IPS DF 4.7 (cell line): ENCODE data around the gene SDC1.
"Not testable (repeated sequence)": the region's sequence is repeated elsewhere in the genome, so short reads cannot be mapped to it uniquely, and the experiment has no call there.

Source experiments
- DNase-seq: peaks from one replicate; pipeline ENCODE4 v3.0.0-alpha.2; 2013; ENCODE audit warnings: low spot score; ENCODE audit errors: extremely low read depth

SDC1 gene, protein sequence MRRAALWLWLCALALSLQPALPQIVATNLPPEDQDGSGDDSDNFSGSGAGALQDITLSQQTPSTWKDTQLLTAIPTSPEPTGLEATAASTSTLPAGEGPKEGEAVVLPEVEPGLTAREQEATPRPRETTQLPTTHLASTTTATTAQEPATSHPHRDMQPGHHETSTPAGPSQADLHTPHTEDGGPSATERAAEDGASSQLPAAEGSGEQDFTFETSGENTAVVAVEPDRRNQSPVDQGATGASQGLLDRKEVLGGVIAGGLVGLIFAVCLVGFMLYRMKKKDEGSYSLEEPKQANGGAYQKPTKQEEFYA

DNA sequence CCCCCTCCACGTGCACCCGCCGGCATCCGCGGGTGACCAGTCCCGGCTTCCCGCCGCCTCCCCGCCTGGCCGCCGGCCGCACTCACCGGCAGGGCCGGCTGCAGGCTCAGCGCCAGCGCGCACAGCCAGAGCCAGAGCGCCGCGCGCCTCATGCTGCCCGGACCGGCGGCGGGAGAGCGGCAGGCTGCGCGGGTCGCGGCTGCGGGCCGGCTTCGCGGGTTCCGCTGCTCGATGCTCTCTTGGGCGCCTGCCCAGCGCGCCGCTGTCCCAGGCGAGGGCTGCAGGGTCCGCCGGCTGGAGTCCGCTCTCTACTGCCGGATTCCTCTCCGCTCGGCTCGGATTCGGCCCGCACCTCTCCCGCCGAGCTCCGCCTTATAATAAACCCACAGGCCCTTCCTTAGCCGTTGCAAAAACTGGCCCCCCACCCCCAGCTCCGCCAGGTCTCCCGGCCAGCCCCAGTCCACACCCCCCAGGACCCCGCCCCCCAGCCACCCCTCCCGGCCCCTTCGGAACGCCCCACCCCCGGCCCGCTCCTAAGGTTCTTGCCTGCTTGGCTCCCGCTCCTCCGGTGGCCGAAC lies at the start of gene SDC1:
SDC1 (minus strand) TSS at position 415 of the 578 bp plus-strand sequence; CDS start at position 152, 263 bp downstream.
- no peak for DNase-seq

DNA sequence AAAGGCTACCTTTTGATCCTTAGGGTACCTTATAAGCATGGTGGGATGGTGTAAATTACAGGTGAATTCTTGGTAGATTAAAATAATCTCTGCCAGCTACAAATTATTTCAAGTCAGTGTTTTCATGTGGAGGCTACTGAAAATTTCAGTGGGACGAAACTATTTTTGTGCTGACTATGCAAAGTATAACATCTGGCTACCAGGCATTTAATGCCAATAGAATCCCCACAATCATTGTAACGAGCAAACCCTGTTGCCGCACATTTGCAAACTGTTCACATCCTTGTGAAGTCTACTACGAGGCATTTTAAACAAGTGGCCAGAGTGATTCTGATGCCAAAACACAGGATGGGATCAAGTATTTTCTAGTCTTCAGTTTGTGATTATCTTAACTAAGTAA lies 48.1 kb upstream of the SDC1 start:
- no peak for DNase-seq

DNA sequence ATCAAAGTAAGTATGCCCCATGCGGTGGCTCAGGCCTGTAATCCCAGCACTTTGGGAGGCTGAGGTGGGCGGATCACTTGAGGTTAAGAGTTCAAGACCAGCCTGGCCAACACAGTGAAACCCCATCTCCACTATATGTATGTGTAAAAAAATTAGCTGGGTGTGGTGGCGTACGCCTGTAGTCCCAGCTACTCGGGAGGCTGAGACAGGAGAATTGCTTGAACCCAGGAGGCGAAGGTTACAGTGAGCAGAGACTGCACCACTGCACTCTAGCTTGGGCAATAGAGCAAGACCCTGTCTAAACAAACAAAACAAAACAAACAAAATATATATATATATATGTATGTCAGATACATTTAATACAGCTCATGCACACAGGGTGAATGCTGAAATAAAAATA lies 43.4 kb upstream of the SDC1 start:
- not testable (repeated sequence) for DNase-seq

DNA sequence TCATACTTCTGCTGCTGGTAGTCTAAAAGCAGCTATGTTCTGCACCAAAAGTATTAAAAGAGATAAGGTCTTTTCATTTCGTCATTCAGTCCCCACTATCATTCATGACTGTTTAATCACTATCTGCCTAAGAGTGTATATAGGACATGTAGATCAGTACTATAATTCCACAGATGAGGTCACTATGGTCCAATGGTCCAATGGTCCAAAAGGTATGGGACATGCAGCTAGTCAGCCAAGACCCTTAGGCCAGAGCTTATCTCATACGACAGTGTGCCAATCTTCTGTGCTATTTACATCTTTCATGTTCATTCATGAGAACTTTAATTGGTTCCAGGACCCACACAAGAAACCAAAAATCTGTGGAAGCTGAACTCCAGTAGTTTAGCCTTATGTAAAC lies 42.6 kb upstream of the SDC1 start:
- no peak for DNase-seq

DNA sequence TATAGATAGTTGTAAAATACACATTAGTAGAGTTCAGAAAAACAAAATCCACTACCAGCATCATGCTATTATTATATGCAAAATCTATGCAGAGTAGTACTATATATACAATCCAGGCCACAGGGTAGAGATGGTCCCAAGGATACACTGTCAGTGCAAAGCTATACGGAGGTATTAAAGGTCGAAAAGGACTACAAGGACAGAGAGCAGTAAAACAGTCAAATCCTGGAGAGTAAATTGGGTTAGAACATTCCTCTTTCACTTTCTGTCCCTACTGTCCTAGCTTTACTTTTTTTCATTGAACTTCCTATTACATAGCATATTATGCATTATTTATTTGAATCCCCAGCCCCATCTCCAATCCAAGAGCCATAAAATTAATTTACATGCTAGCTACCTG lies 39.7 kb upstream of the SDC1 start:
- DNase-seq: no peak

DNA sequence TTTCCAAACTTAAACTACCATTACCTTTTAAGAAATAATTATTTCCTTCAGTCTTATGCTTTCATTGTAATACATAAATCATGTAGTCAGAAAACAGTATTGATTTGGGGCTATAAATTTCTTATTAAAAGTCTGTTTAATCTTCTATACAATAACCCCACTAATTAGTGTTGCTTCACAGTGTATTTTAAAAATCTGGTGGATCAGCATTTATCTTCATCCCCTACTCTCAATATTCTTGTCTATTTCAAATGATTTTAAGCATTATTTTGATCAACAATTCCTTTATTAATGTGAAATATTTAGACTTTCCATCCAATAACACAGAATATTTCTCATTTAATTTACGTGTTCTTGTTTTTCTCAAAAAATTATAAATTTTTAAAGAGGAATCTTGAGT lies 32.5 kb upstream of the SDC1 start:
- DNase-seq: no peak

DNA sequence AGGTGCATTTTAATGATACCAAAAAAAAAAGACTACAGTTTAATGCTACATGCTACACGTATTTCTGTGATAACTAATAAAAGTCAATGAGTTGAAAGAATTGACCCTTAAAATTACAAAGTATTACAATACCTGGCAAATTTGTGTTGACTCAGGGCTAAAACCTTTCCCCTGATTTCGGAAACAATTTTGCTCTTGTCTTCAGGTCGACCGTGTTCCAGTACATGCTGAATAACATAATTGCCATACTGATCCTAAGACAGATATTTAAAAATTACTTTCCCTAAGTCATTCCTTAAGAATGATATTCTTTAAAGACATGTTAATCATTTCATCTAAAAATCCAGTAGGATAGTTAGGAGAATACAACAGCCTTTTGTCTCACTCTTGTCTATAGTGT lies 29.8 kb upstream of the SDC1 start:
- DNase-seq: no peak

DNA sequence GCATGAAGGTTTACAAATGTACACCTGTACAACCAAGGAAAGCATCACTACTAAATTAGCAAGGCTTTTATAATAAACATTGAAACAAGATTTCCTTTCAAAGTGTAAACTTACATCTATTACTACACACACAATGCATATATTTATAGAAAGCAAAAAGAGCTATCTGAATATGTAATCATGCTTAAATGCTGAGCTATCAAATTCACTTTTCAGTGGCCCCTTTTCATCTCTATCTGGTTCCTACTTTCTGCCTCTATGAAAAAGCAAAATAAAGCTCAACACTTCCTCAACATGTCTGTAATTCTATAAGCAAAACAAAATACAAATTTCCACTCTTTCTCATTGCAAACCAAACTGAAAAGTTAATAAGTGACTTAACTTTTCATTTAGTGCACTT lies 25.5 kb upstream of the SDC1 start:
- DNase-seq: no peak

DNA sequence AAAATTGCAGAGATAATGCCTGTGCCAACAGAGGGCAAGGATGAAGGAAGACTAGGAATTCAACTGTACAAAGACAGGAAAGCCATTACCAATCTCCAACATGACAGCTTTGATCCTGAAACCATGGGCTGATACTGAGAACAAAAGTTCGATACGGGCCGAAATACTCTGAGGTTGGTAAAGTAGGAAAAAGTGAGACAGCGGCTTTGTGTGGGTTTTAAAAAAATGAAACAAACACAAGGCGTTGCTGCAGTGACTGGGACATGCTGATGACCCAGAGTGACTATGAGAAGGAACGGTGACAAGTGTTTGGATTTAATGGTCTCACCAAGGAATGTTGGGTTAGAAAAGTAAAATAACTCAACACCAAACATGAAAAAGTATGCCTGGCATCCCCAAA lies 24.2 kb upstream of the SDC1 start:
- no peak for DNase-seq

DNA sequence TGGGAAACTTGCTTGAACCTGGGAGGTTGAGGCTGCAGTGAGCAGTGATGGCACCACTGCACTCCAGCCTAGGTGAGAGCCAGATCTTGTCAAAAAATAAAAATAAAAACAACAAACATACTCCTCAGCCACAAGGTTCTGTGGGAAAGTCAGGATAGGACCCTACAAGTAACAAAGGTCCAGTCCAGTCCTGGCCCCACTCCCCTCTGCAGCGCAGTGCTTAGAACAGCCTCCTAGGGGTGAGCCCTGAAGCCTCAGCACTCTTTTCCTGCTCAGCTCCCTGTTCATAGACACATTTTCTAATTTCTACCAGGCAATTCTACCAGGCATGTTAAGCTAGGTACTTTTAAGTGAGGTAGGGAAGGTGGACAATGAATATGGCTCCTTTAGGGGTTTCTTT lies 22.2 kb upstream of the SDC1 start:
- no peak for DNase-seq

DNA sequence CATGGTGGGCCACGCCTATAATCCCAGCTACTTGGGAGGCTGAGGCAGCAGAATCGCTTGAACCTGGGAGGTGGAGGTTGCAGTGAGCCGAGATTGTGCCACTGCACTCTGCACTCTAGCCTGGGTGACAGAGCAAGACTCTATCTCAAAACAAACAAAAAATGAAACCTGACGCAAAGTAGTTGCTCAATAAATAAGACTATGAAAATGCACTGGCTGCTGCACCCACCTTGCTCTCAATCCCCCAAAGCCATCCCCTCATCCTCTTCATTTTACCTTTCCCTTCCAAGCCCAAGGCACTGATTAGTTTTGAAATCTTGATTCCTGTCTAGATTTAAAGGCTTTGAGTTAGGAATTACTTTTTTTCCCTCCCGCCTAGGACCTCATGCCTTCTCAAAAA lies 18.7 kb upstream of the SDC1 start:
- not testable (repeated sequence) for DNase-seq

DNA sequence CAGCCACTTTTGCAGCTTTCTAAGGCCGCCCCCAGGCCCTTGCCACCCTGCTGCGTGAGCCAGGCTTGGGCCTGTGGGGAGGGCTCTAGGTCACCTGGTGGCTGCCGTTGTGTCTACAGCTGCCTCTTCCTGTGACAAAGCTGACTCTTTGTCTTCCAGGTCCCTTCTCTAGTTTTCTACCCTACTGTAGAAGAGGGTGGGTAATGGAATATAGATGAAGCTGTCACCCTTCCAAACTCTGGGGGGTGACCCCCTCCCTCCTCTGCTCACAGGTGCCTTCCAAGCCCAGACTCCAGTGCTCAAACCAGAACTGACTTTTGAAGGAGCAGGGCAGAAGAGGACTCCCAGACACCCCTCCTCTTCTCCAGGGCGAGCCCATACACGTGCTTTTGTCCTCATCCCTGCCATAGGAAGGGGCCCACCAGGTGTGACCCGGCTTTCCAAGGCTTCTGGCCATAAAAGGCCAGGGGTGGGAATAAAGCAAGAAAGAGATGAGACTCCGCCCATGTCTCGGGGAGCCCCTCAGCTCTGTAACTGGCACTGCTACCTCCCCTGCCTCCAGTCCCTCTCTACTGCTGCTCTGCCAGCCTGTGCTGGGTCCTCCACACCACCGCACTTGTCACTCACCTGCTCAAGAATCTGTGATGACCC lies 17.9 kb upstream of the SDC1 start:
- DNase-seq: no peak

DNA sequence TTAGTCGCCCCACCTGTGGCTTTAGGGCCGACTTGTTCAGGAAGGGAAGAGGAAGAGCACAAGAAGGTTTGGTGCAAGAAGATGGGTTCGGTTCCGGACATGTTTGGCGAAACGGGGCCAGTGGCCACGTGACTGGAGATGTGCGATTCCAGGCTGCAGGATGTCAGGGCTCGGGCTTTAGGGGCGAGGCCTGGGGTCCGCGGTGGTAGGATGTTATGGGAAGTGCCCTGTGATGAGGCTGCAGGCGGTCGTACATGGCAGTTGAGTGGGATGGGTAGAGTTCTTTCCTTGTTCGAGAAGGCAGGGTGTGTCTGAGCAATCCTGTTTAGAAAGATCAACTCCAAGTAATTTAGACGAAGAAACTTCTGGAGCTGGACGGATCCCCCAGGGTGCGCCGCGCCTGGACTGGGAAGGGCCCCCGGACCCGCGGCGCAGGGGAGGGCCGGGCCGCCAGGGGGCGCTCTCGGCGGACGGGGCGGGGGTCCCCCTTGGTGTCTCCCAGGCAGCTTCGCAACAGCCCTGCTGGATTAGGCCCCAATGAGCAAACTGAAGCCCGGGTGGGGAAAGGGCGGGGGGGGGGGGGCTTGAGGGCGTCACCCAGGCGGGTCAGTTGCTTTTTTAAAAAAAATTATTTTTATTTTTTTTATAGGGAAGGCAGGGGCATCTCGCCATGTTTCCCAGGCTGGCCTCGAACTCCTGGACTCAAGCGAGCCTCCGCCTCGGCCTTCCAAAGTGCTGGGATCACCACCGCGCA lies 17.2 kb upstream of the SDC1 start:
- no peak for DNase-seq

DNA sequence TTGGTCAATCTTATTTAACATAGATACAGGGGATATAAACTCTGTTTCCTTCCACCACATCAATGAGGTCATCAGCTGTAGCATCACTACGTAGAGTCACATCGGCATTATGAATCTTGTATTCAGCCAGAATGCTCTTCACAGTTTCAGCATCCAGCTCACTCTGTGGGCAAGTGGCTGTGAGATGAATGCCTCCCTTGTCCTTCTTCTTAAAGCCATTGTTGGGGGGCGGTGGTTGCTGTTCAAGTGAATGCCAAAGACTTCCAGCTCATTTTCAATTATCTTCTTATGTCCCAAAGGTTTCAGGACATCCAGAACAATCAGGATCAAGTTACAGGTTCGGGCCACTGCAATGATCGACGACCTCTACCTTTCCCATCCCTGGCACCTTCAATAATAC lies 15.4 kb upstream of the SDC1 start:
- DNase-seq: not testable (repeated sequence)

DNA sequence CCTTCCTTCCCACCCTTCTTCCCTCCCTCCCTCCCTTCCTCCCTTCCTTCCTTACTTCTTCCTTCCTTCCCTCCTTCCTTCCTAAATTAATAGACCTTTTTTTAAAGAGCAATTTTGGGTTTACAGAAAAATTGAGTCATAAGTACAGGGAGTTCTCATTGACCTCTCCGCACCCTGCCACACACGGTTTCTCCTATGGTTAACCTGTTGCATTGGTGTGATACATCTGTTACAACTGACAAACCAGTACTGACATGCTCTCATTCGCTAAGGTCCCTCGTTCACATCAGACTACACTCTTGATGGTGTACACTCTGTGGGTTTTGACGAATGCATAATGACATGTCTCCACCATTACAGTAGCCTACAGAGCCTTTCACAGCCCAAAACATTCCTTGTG lies 11.6 kb upstream of the SDC1 start:
- no peak for DNase-seq

DNA sequence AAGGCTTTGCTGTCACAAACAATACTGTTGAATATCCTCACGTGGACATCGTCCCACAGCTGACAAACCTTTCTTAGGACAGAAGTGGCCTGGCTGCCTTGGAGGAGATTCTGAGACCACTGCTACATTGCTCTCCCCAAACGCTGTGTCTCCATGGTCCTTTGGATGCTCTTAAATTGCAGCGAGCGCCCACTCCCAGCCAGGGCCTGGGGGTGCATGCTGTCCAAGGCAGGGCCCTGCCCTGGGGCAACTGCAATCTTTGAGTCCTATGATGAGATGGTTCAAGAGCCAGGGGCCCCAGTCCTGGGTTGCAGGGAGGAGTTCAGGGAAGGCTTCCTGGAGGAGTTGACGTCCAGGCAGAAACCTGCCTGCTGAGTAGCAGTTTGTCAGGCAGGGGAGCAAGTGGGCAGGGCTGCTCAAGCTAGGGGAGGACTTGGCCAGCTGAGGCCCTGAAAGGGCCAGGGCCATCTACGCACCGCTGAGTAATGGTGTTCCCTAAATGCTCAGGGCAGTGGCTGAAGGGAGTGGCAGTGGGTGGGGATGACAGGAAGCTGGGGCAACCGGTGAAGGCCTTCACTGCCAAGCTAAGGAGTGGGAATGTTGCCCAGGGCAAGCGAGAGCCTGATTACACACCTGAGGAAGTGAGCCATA lies 10.8 kb upstream of the SDC1 start:
- DNase-seq: no peak

DNA sequence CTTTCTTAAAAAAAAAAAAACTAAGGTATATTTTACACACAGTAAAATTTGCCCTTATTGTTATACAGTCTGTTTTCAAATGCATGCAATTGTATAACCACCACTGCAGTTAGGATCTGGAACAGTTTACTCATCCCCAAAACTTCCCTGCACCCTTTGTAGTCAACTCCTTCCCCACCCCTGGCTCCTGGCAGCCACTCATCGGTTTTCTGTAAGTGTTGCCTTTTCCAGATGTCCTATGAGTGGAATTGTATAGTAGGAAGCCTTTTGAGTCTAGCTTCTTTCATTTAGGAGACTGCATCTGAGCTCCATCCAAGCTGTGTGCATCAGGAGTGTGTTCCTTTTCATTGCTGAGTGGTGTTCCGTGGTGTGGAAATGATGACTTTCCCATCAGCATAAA lies 9.7 kb upstream of the SDC1 start:
- DNase-seq: not testable (repeated sequence)

DNA sequence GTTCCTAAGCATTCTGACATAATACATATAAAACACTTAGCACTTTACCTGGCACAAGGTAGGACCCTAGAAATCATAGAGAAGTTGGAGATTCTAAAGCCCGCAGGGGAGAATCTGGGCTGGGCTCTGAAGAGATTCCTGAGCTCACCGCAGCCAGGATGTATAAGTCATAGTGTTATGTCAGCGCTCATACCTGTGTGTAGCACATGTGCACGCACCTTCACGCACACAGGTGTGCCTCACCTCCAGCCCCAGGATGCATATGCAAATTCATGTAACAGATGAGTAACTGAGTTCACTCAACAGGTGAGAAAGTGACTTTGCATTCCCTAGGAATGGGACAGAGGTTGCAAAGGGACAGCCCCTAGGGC lies 7.9 kb upstream of the SDC1 start:
- no peak for DNase-seq

DNA sequence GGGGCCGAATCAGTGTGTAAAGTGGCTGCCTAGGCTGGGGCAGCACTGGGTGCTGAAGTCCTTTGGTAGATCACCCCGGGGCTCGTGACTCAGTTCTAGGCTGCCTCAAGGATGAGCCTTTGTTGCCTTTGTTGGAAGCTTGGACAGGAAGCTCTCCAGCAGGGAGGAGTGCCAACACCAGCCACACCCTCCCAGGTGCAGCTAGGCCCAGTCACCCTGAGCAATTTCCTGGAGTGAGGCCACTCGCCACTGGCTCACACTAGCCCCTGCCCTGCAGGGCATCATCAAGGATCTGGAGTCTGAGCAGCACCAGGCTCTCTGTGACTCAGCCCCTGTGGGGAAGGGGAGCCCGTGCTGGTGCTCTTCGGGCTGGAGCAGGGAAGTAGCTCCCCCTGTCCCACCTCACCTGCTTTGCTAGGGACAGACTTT lies 6.7 kb upstream of the SDC1 start:
- no peak for DNase-seq

DNA sequence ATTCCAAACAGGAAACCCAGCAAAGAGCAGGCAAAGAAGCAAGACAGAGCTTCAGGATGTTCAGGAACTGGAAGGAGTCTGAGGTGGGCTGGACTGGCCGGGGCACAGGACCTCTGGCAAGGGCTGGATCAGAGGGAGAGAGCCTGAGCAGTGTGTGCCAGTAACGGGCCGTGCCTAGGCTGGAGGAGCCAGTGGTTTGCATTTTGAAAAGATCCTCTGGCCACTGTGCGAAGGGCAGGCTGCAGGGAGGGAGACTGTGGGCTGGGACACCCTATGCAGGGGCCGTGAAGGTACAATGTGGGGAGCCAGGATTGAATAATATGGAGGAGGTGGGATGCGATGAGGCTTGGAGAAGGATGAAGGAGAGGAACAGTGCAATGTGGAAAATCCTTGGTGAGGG lies 6.2 kb upstream of the SDC1 start:
- no peak for DNase-seq

DNA sequence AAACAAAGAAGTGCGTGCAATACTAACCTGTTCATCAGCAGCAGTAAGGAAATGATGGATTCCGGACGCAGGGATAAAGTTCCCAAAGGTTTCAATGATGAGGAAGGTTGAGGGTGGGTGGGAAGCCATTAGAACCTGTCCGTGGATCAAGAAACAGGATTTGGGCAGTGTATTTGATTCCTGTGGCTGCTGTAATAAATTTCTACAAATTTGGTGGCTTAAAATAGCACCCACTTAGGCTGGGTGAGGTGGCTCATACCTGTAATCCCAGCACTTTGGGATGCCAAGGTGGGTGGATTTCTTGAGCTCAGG lies 5.1 kb upstream of the SDC1 start:
- DNase-seq: no peak
